Activated CD4-positive, alpha-beta T cell treated with anti-CD3 and anti-CD28 coated beads, Interleukin-2, amount 10 ng/mL, durations not matched to agents 7 days and 5 days (primary cell): Measurements from ENCODE around the gene TSSK1B. TPM values are rescaled to one million over a fixed set of nuclear protein-coding genes. Genes with fewer than 3 reads are reported as not detected.
"Not testable (repeated sequence)": the region's sequence is repeated elsewhere in the genome, so short reads cannot be mapped to it uniquely, and the experiment has no call there.

Experiments used
- CTCF ChIA-PET: fragments of 350-600 bp; sonication (Branson Sonifier 250); formaldehyde crosslinking; loops from one replicate; lab custom pipeline; 2021; ENCODE audit warnings: antibody characterized with exemption; lab: Charles Lee
- POLR2A ChIA-PET: fragments of 350-600 bp; sonication (Branson Sonifier 250); formaldehyde crosslinking; loops from one replicate; lab custom pipeline; 2021; ENCODE audit warnings: antibody characterized with exemption; lab: Charles Lee
- DNase-seq: peaks from one replicate; pipeline ENCODE4 v3.0.0-alpha.2; 2020
- H3K27ac Mint-ChIP-seq: one replicate; pipeline ENCODE4 v1.8.0; 2021; ENCODE audit warnings: mild to moderate bottlenecking, moderate library complexity, mixed read lengths
- H3K27me3 Mint-ChIP-seq: one replicate; pipeline ENCODE4 v1.8.0; 2021; ENCODE audit warnings: mixed read lengths
- H3K36me3 Mint-ChIP-seq: one replicate; pipeline ENCODE4 v1.8.0; 2021; ENCODE audit warnings: low read depth, mixed read lengths
- H3K4me1 Mint-ChIP-seq: one replicate; pipeline ENCODE4 v1.8.0; 2021; ENCODE audit warnings: mixed read lengths
- H3K4me3 Mint-ChIP-seq: one replicate; pipeline ENCODE4 v1.8.0; 2021; ENCODE audit warnings: mild to moderate bottlenecking, moderate library complexity, mixed read lengths
- H3K9me3 Mint-ChIP-seq: one replicate; pipeline ENCODE4 v1.8.0; 2021; ENCODE audit warnings: mixed read lengths
- total RNA-seq, 2 experiments: library from RNA; stranded (reverse); gene quantifications; one replicate each; pipeline ENCODE4 v1.2.3, GENCODE V29; 2021

Gene TSSK1B
- total RNA-seq, 2 experiments from 2014 or later, result not detected

DNA sequence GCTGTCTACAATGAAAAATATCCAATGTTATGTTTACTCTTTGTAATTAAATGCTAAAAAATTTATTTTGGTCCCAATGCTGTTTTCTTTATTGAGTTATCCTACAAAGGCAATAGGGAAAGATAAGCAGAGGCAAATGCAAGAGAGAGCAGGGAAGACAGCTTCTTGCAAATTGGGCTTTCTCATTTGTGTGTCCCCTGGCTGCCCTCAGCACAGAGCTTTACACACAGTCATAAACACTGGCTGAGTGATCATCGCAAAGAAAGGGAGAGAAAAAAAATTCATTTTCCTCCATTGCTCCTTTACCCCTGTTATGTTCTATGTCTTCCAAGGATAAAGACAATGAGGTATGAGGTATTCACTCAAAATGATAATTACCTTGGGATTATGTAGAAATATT is 2.3 kb upstream of the TSSK1B start:
- no peaks in the 10 kb centered on the region for H3K36me3 Mint-ChIP-seq
- CTCF ChIA-PET, result interaction anchor here (0.7 kb wide), 1 partner anchor 32 kb away, joined by 3 read pairs; no protein-coding TSS in a partner anchor

DNA sequence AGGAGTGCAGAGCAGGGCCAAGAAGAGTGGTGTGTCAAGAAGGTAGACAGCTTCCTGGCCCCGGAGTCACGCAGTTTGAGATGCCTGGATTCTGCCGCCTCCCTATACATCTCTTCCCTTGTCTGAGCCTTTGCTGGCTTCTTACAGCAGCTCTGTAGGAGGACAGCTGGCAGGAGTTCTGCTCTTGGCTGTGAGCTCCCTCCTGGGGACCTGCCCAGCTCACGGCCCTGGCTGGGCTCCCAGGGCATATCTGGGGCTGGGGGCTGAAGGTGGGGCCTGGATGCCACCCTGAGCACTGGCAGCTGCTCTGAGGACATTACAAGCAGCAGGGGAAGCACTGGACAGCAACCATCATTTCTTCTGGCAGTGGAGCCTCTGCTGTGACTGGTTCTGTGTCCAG is 786 bp upstream of the TSSK1B start:
- no peak overlapping the region for H3K27ac Mint-ChIP-seq
- H3K4me3 Mint-ChIP-seq, result no peak overlapping the region
- POLR2A ChIA-PET, result no interaction called here
- peaks cover 5% of the 10 kb centered on the region for H3K27me3 Mint-ChIP-seq
- no peak for DNase-seq
- H3K9me3 Mint-ChIP-seq, result no peaks in the 10 kb centered on the region
- H3K4me1 Mint-ChIP-seq, result no peaks in the 10 kb centered on the region
- CTCF ChIA-PET, result interaction anchor here (1.0 kb wide), 1 partner anchor 13 kb away, joined by 3 read pairs; no protein-coding TSS in a partner anchor
- H3K36me3 Mint-ChIP-seq, result no peaks in the 10 kb centered on the region

More for the DNA sequence above, 2.3 kb upstream of the TSSK1B start:
- peaks cover 8% of the 10 kb centered on the region for H3K27me3 Mint-ChIP-seq
- H3K27ac Mint-ChIP-seq, result no peak overlapping the region
- POLR2A ChIA-PET, result no interaction called here
- no peak overlapping the region for H3K4me3 Mint-ChIP-seq
- DNase-seq, result no peak
- no peaks in the 10 kb centered on the region for H3K4me1 Mint-ChIP-seq
- H3K9me3 Mint-ChIP-seq, result no peaks in the 10 kb centered on the region

DNA sequence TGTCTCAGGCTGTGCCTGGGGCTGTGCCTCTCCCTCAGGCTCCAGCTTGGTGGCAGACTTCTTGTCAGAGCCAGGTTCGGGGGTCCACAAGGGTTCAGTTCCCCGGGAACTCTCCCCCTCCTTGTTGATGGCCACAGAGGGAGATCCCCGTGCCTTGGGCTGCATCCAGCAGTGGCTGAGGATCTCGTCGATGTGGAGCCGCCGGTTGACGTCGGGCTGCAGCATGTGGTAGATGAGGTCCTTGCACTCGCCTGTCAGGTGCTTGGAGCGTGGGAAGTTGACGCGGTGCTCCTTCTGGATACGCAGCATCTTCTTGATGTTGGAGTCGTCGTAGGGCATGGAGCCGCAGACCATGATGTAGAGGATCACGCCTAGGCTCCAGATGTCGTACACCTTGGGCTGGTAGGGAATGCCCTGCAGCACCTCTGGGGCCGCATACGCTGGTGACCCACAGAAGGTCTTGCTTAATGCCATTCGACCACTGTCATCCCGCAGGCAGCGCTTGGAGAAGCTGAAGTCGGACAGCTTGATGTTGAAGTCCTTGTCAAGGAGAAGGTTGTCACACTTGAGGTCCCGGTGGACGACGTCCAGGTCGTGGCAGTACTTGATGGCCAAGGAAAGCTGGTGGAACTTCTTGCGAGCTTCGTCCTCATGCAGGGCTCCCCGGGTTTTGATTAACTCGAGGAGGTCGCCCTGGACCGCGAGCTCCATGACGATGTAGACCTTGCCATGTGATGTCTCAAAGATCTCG is 752 bp downstream of the TSSK1B start:
- ChIA-PET POLR2A (no interaction called here), CTCF (interaction anchor here (0.6 kb wide), 1 partner anchor 670 kb away, joined by 3 read pairs; no protein-coding TSS in a partner anchor)
- DNase-seq, result no peak
- Mint-ChIP-seq H3K36me3 (no peaks in the 10 kb centered on the region), H3K9me3 (no peaks in the 10 kb centered on the region), H3K27me3 (peaks cover 4% of the 10 kb centered on the region), H3K27ac (no peak overlapping the region), H3K4me1 (no peaks in the 10 kb centered on the region), H3K4me3 (no peak overlapping the region)

DNA sequence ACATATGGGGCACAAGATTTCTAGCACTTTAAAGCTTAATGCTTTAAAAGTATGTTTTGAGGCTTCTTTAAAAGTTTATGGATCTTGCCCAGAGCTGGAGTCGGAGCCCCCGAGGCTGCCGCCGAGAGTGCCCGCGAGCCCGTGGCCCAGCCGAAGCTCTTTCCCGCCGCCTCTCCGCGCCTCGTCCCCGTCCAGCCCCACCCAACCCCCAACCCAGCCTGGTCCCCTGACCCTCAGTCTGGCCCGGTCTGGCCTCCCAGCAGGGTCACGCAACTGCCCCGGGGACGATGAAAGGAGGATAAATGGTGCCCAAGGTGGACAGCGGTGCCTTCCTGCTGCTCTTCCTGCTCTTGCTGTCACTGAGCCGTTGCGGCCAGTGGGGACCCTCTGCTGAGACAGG is 1.7 kb downstream of the TSSK1B start:
- POLR2A ChIA-PET, result no interaction called here
- H3K27ac Mint-ChIP-seq, result no peak overlapping the region
- H3K36me3 Mint-ChIP-seq, result no peaks in the 10 kb centered on the region
- DNase-seq, result no peak
- CTCF ChIA-PET, result no interaction called here
- no peak overlapping the region for H3K4me3 Mint-ChIP-seq
- peaks cover 4% of the 10 kb centered on the region for H3K27me3 Mint-ChIP-seq
- H3K4me1 Mint-ChIP-seq, result no peaks in the 10 kb centered on the region
- no peaks in the 10 kb centered on the region for H3K9me3 Mint-ChIP-seq

DNA sequence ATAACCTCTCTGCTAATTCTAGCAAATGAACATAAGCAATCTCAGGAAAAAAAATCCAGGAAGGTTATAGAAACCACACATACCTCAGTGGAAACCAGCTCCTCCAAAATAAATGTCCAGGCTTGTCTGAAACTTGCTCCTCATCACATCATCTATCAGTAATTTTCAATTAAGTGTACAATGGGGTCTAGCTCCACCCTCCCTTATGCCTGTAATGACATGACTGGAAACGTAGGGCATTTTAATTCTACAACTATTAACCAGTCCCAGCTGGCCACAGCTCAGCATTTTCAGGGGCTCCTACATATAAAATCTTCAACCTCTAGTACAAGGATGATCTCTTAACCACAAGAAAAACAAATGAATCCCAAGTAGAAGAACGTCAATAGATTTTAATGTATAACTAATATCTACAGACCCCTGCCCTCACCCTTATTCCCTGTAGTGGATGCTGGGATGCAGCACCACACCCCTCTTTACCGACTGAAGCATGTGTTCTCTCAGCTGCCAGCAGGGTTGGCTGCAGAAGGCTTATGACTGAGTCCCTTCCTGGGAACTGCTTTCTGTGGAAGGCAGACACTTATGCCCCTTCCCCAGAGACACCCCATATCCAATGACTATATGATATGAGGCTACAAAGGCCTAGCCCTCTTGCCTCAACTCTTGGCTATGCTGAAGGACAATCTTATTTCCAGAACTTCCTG is 6.8 kb downstream of the TSSK1B start:
- ChIA-PET CTCF (no interaction called here), POLR2A (no interaction called here)
- Mint-ChIP-seq H3K4me1 (no peaks in the 10 kb centered on the region), H3K4me3 (no peak overlapping the region), H3K27me3 (no peaks in the 10 kb centered on the region), H3K27ac (no peak overlapping the region), H3K36me3 (no peaks in the 10 kb centered on the region), H3K9me3 (no peaks in the 10 kb centered on the region)
- DNase-seq, result no peak

DNA sequence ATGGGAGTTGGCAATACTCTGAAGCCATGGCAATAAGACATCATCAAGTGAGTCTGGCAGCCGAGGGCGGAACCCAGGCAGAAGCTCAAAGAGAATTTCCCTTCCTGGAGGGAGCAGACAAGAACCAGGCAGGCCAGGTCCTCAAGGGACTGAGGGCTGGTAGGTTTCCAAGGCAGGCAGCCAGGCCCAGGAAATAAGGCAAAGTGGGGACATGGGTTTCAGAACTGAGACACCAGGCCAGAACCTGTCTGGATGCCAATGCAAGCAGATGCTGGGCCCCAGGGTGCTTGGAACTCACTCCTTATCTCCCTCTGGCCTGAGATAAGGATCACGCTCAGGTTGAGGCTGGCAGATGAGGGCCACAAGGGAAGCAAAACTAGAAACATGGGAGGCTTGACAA is 8.9 kb downstream of the TSSK1B start:
- no peak for DNase-seq
- Mint-ChIP-seq H3K4me1 (no peaks in the 10 kb centered on the region), H3K27ac (no peak overlapping the region), H3K27me3 (no peaks in the 10 kb centered on the region), H3K9me3 (no peaks in the 10 kb centered on the region), H3K36me3 (no peaks in the 10 kb centered on the region), H3K4me3 (no peak overlapping the region)
- POLR2A ChIA-PET, result no interaction called here
- CTCF ChIA-PET, result interaction anchor here (0.6 kb wide), 1 partner anchor 1001 kb away, joined by 4 read pairs; no protein-coding TSS in a partner anchor

DNA sequence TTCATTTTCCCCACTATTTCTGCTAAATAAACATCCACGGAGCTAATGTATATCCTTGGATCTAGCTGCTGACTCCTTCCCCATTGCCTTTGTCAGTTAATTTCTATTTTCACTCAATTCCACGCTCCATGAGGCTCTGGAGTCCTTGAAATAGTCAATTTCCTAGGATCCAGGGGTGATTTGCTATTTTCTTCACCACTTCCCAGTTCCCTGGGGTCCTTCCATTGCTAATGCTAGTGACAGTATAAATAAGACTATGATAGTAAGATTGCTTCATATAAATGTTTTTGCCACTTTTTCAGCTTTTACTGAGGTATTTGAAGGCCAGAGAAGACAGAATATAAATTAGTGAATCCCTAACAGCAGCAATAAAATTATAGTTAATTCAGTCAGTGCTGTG is 13.1 kb downstream of the TSSK1B start:
- Mint-ChIP-seq H3K27ac (no peak overlapping the region), H3K36me3 (no peaks in the 10 kb centered on the region), H3K4me3 (no peak overlapping the region), H3K9me3 (no peaks in the 10 kb centered on the region), H3K4me1 (no peaks in the 10 kb centered on the region), H3K27me3 (no peaks in the 10 kb centered on the region)
- no peak for DNase-seq
- ChIA-PET CTCF (interaction anchor here (1.2 to 1.4 kb wide), 2 partner anchors 14 to 22 kb away, joined by 3 read pairs; no protein-coding TSS in a partner anchor), POLR2A (no interaction called here)

DNA sequence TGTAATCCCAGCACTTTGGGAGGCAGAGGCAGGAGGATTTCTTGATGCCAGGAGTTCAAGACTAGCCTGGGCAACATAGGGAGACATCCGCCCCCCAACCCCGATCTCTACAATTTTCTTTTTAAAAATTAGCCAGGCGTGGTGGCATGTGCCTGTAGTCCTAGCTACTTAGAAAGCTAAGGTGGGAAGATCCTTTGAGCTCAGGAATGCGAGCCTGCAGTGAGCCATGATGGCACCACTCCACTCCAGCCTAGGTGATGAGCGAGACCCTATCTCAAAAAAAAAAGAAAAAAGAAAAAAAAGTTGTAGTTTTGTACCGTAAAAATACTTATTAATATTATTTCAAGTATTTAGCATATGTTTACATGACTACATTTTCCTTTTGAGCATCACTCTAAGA is 29.3 kb downstream of the TSSK1B start:
- Mint-ChIP-seq H3K27ac (no peak overlapping the region), H3K9me3 (no peaks in the 10 kb centered on the region), H3K36me3 (no peaks in the 10 kb centered on the region), H3K4me1 (no peaks in the 10 kb centered on the region), H3K27me3 (peaks cover 15% of the 10 kb centered on the region), H3K4me3 (no peak overlapping the region)
- ChIA-PET POLR2A (no interaction called here), CTCF (interaction anchor here (1.1 kb wide), 1 partner anchor 13 kb away, joined by 5 read pairs; no protein-coding TSS in a partner anchor)
- no peak for DNase-seq

DNA sequence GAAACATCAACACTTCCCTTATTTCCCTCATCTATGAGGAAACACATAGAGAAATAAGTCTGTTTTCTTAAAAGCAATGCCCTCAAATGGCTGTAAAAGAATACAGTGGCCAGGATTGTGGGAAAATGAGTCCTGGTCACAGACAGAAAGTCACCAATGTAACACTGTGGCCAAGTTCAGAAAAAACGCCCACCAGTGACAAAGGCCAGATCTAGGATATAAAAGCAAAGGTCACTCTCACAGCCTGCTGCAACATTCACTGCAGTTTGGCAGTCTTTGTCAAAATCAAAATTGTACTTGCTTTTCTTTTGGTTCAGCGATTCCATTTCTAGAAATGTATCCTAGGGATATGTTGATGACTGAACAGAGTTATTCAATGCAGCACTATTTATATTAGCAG is 30.5 kb downstream of the TSSK1B start:
- no peaks in the 10 kb centered on the region for H3K4me1 Mint-ChIP-seq
- H3K27ac Mint-ChIP-seq, result no peak overlapping the region
- no peak for DNase-seq
- peaks cover 13% of the 10 kb centered on the region for H3K27me3 Mint-ChIP-seq
- ChIA-PET CTCF (interaction anchor here (0.6 to 1.1 kb wide), 2 partner anchors 12 to 33 kb away, joined by 3 to 5 read pairs; no protein-coding TSS in a partner anchor), POLR2A (interaction anchor here (0.5 kb wide), 1 partner anchor 42 kb away, joined by 3 read pairs; no protein-coding TSS in a partner anchor)
- H3K9me3 Mint-ChIP-seq, result no peaks in the 10 kb centered on the region
- no peak overlapping the region for H3K4me3 Mint-ChIP-seq
- H3K36me3 Mint-ChIP-seq, result no peaks in the 10 kb centered on the region

DNA sequence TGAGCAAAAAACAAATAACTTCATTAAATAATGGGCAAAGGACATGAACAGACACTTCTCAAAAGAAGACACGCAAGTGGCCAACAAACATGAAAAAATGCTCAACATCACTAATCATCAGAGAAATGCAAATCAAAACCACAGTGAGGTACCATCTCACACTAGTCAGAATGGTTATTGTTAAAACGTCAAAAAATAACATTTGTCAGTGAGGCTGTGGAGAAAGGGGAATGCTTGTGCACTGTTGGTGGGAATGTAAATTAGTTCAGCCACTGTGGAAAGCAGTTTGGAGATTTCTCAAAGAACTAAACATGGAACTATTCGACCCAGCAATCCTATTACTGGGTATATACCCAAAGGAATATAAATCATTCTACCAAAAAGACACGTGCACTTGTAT is 36.8 kb downstream of the TSSK1B start:
- POLR2A ChIA-PET, result not testable (repeated sequence)

DNA sequence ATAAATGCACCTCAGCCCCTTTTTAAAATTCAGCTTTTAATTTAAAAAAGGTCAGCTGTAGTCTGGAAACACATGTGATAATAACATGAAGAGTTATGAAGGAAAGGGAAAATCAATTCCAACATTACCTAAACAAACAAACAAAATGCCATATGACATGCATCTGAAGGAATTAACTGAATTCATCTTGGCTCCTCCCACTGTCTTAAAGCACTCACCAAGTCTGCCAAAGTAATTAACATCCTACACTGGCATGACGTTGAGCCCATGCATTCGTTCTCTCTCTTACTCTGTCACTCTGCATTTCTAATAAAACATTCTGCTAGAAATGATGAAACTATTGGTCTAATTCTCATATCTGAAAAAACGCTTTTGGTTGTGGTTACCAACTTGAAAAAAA is 37.7 kb downstream of the TSSK1B start:
- peaks cover 17% of the 10 kb centered on the region for H3K27me3 Mint-ChIP-seq
- H3K9me3 Mint-ChIP-seq, result no peaks in the 10 kb centered on the region
- ChIA-PET CTCF (interaction anchor here (1.1 kb wide), 1 partner anchor 26 kb away, joined by 3 read pairs; no protein-coding TSS in a partner anchor), POLR2A (no interaction called here)
- no peak for DNase-seq
- H3K4me3 Mint-ChIP-seq, result no peak overlapping the region
- H3K36me3 Mint-ChIP-seq, result no peaks in the 10 kb centered on the region
- no peaks in the 10 kb centered on the region for H3K4me1 Mint-ChIP-seq
- no peak overlapping the region for H3K27ac Mint-ChIP-seq

More for the DNA sequence above, 36.8 kb downstream of the TSSK1B start:
- H3K4me3 Mint-ChIP-seq, H3K36me3 Mint-ChIP-seq, CTCF ChIA-PET, DNase-seq, H3K4me1 Mint-ChIP-seq, H3K9me3 Mint-ChIP-seq, H3K27ac Mint-ChIP-seq: not testable (repeated sequence)
- peaks cover 15% of the 10 kb centered on the region for H3K27me3 Mint-ChIP-seq

DNA sequence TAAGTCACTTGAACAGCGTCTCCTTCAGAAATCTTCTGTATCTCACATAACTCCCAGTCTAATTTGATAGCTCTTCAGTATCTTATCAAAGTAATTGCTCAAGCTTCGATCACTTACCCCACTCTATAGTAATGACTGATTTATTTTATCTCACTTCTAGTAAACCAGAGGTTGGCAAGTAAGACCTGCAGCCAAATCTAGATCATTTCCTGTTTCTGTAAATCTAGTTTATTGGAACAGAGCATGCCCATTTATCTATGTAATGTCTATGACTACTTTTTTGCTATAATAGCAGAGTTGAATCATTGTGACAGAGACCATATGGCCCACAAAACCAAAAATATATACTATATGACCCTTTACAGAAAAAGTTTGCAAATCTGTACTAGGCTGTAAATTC is 40.1 kb downstream of the TSSK1B start:
- ChIA-PET POLR2A (no interaction called here), CTCF (no interaction called here)
- DNase-seq, result no peak
- H3K27ac Mint-ChIP-seq, result no peak overlapping the region
- H3K27me3 Mint-ChIP-seq, result peaks cover 27% of the 10 kb centered on the region
- no peaks in the 10 kb centered on the region for H3K36me3 Mint-ChIP-seq
- no peaks in the 10 kb centered on the region for H3K9me3 Mint-ChIP-seq
- no peaks in the 10 kb centered on the region for H3K4me1 Mint-ChIP-seq
- H3K4me3 Mint-ChIP-seq, result no peak overlapping the region

DNA sequence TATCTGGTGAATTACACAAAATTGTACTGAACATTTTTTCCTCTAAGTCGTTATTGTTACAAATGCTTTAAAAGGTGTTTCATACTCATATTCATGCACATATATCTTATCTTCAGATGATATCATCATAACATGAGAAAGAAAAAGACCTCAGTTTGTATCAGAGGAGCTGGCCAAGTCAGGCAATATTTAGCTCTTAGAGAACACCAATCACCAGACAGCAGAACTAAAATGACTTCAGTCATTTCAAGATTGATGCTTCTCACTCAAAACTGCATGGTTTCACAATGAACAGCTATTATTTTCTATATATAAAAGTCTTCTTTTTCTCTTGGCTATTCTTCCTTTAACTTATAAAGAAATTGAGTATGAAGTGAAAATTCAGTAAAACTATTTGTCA is 44.6 kb downstream of the TSSK1B start:
- H3K27me3 Mint-ChIP-seq, result peaks cover 34% of the 10 kb centered on the region
- H3K36me3 Mint-ChIP-seq, result no peaks in the 10 kb centered on the region
- CTCF ChIA-PET, result interaction anchor here (2.3 kb wide), 1 partner anchor 10 kb away, joined by 6 read pairs; no protein-coding TSS in a partner anchor
- no peak for DNase-seq
- H3K9me3 Mint-ChIP-seq, result no peaks in the 10 kb centered on the region
- H3K27ac Mint-ChIP-seq, result no peak overlapping the region
- no peak overlapping the region for H3K4me3 Mint-ChIP-seq
- POLR2A ChIA-PET, result no interaction called here
- no peaks in the 10 kb centered on the region for H3K4me1 Mint-ChIP-seq
